Transverse colon (tissue), 4 donors: ENCODE results near the gene TSPAN17. TPM values are rescaled to one million over a fixed set of nuclear protein-coding genes. Genes with fewer than 3 reads are reported as not detected.

ENCODE experiments used
- DNase-seq: peaks from one replicate; pipeline ENCODE4 v3.0.0-alpha.2; 2019
- H3K27ac ChIP-seq, 4 donors: fragments of 200-600 bp; sonication (generic); 2 replicates each; pipeline ENCODE4 v1.5.1; 2016 to 2018; ENCODE audit warnings: inconsistent platforms in 4 of 4
- H3K27me3 ChIP-seq: fragments of 200-600 bp; sonication (generic); 2 replicates; pipeline ENCODE4 v1.5.1; 2017; ENCODE audit warnings: inconsistent platforms
- H3K36me3 ChIP-seq, 4 donors: fragments of 200-600 bp; sonication (generic); 2 replicates each; pipeline ENCODE4 v1.5.1; 2017 to 2019; ENCODE audit warnings: inconsistent platforms in 4 of 4
- H3K4me1 ChIP-seq, 4 donors: fragments of 200-600 bp; sonication (generic); 2 replicates each; pipeline ENCODE4 v1.5.1; 2017 to 2020; ENCODE audit warnings: inconsistent platforms in 4 of 4
- H3K4me3 ChIP-seq, 4 donors: fragments of 200-600 bp; sonication (generic); 1 replicate in 1 of 4; 2 replicates in 3 of 4; pipeline versions ENCODE4 v1.5.1 to v1.6.1; 2017 to 2019; ENCODE audit warnings: inconsistent platforms in 4 of 4
- H3K9me3 ChIP-seq, 2 donors: fragments of 200-600 bp; sonication (generic); 2 replicates each; pipeline ENCODE4 v1.5.1; 2017 to 2019; ENCODE audit warnings: inconsistent platforms in 2 of 2
- CTCF ChIP-seq, 5 experiments: fragments of 200-600 bp in 3 of 5; fragments of 450-650 bp in 2 of 5; sonication (generic) in 3 of 5; IDR thresholded peaks; 1 replicate in 2 of 5; 2 replicates in 3 of 5; pipeline ENCODE4 v1.5.1; 2016 to 2017; ENCODE audit warnings: antibody characterized with exemption in 5 of 5, inconsistent platforms in 3 of 5, mild to moderate bottlenecking in 2 of 5, moderate library complexity in 1 of 5
- EP300 ChIP-seq: sonication (generic); formaldehyde crosslinking; IDR thresholded peaks from one replicate; pipeline ENCODE4 v1.6.1; 2017; ENCODE audit warnings: antibody characterized with exemption, low read depth
- POLR2A ChIP-seq: fragments of 450-650 bp; IDR thresholded peaks from one replicate; pipeline ENCODE4 v1.6.1; 2016; ENCODE audit warnings: antibody characterized with exemption, mild to moderate bottlenecking, moderate library complexity
- POLR2AphosphoS5 ChIP-seq, 3 donors: sonication (generic); formaldehyde crosslinking; IDR thresholded peaks; one replicate each; pipeline ENCODE4 v1.6.1; 2016; ENCODE audit warnings: antibody characterized with exemption in 3 of 3
- WGBS, 2 donors: methylation state at CpG; one replicate each; pipeline ENCODE4 v1.1.5; 2018; ENCODE audit warnings: low coverage in 1 of 2; 5-methylcytosine and 5-hydroxymethylcytosine counted together
- in situ Hi-C, 4 donors: fragments of 200-750 bp; cut with MboI; loops; one replicate each; pipeline versions ENCODE4 v1.15.0 to v1.15.1; 2017; ENCODE audit warnings: low sequenced_read_pairs in 3 of 4, low pct_ligation_motif_present in 1 of 4, low pct_unique_long_range_greater_than_20kb in 1 of 4
- intact Hi-C: fragments of 100-400 bp; cut with DNase I; formaldehyde crosslinking; loops from one replicate; pipeline ENCODE4 v1.15.1; 2023; ENCODE audit warnings: low total_unique reads
- total RNA-seq, 4 donors: library from RNA; depleted of rRNA; stranded (reverse); fragments of >200 nt; gene quantifications; one replicate each; pipeline ENCODE4 v1.1.0, GENCODE V29; 2016

TSPAN17 gene
- total RNA-seq, 4 donors from 2014 or later, result 27.2 to 227 (median 36.1) TPM

- H3K27ac ChIP-seq, result no peak overlapping the region
- no peaks in the 10 kb centered on the region for H3K36me3 ChIP-seq
- no peaks in the 10 kb centered on the region for H3K9me3 ChIP-seq
- peaks cover 36% of the 10 kb centered on the region for H3K27me3 ChIP-seq
- intact Hi-C loops, result no loop called here
- 54 to 64% methylated on average over 5 to 9 of the region's 9 CpGs for WGBS, 2 donors
- H3K4me3 ChIP-seq, result no peak overlapping the region
- no peak for DNase-seq
- H3K4me1 ChIP-seq, result no peaks in the 10 kb centered on the region
- in situ Hi-C loops, result no loop called here
- no peak for TF ChIP-seq POLR2AphosphoS5 (IDR thresholded peaks at IDR 0.05)
- no peak for TF ChIP-seq CTCF (IDR thresholded peaks at IDR 0.05)
- no peak for TF ChIP-seq EP300
- no peak for TF ChIP-seq POLR2A
Measured at GRCh38 chr5:176636426-176636825, 10.9 kb upstream of the TSPAN17 start.

- TF ChIP-seq CTCF (IDR thresholded peaks at IDR 0.05) (no peak), POLR2A (no peak), EP300 (no peak), POLR2AphosphoS5 (IDR thresholded peaks at IDR 0.05) (no peak)
- no peaks in the 10 kb centered on the region for H3K9me3 ChIP-seq
- no peak overlapping the region for H3K27ac ChIP-seq
- H3K36me3 ChIP-seq, result no peaks in the 10 kb centered on the region
- DNase-seq, result no peak
- no peaks in the 10 kb centered on the region for H3K4me1 ChIP-seq
- in situ Hi-C loops, result no loop called here
- intact Hi-C loops, result no loop called here
- no peak overlapping the region for H3K4me3 ChIP-seq
- peaks cover 25% of the 10 kb centered on the region for H3K27me3 ChIP-seq
- WGBS, 2 donors, result 63 to 68% methylated on average over 2 to 4 of the region's 4 CpGs
Measured at GRCh38 chr5:176637556-176637955, 9.7 kb upstream of the TSPAN17 start.

GRCh38 chr5:176638437-176638836 lies 8.8 kb upstream of the TSPAN17 start:
- in situ Hi-C loops, result no loop called here
- no peaks in the 10 kb centered on the region for H3K4me1 ChIP-seq
- H3K27ac ChIP-seq, result no peak overlapping the region
- 93 to 100% methylated on average over 2 to 3 of the region's 3 CpGs for WGBS, 2 donors
- intact Hi-C loops, result no loop called here
- no peak overlapping the region for H3K4me3 ChIP-seq
- H3K27me3 ChIP-seq, result peaks cover 16% of the 10 kb centered on the region
- DNase-seq, result no peak
- TF ChIP-seq CTCF (IDR thresholded peaks at IDR 0.05), result no peak
- no peak for TF ChIP-seq POLR2AphosphoS5 (IDR thresholded peaks at IDR 0.05)
- TF ChIP-seq EP300, result no peak
- no peak for TF ChIP-seq POLR2A
- H3K9me3 ChIP-seq, result no peaks in the 10 kb centered on the region
- no peaks in the 10 kb centered on the region for H3K36me3 ChIP-seq

- Histone ChIP-seq H3K27ac (no peak overlapping the region), H3K36me3 (no peaks in the 10 kb centered on the region), H3K9me3 (no peaks in the 10 kb centered on the region), H3K4me3 (no peak overlapping the region), H3K4me1 (no peaks in the 10 kb centered on the region), H3K27me3 (peaks cover 11% of the 10 kb centered on the region)
- no peak for DNase-seq
- no peak for TF ChIP-seq POLR2AphosphoS5 (IDR thresholded peaks at IDR 0.05)
- no peak for TF ChIP-seq POLR2A
- no peak for TF ChIP-seq CTCF (IDR thresholded peaks at IDR 0.05)
- TF ChIP-seq EP300, result no peak
- 71% methylated on average over 3 of the region's 4 CpGs; no CpG with 5 or more reads in 1 of the 2 donors for WGBS, 2 donors
- in situ Hi-C loops, result no loop called here
- intact Hi-C loops, result no loop called here
Measured at GRCh38 chr5:176639208-176639607, 8.1 kb upstream of the TSPAN17 start.
